Measurements from ENCODE around the gene ERVMER34-1.

The ERVMER34-1 gene

DNA sequence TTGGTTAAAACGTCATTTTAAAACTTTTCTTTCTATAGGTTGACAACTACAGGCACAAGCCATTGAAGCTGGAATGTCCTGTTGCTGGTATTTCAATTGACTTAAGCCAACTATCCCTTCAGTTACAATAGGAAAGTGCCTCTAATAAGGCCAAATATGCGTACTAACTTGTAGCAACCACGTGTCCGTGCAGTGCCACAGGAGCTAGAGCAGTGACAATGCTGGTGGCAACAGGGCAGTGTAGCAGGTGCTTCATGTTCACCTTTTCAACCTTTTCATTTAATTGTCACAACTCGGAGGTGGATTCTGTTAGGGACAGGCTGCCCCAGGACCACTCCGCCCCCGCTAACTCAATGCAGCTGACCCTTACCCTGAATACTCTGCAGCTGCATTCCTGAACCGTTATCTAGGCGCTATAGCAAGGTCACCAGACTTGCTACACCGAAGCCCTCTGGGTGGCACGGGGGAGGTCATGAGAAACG lies 37.7 kb downstream of the ERVMER34-1 start:
- TF ChIP-seq, protein P1, sequence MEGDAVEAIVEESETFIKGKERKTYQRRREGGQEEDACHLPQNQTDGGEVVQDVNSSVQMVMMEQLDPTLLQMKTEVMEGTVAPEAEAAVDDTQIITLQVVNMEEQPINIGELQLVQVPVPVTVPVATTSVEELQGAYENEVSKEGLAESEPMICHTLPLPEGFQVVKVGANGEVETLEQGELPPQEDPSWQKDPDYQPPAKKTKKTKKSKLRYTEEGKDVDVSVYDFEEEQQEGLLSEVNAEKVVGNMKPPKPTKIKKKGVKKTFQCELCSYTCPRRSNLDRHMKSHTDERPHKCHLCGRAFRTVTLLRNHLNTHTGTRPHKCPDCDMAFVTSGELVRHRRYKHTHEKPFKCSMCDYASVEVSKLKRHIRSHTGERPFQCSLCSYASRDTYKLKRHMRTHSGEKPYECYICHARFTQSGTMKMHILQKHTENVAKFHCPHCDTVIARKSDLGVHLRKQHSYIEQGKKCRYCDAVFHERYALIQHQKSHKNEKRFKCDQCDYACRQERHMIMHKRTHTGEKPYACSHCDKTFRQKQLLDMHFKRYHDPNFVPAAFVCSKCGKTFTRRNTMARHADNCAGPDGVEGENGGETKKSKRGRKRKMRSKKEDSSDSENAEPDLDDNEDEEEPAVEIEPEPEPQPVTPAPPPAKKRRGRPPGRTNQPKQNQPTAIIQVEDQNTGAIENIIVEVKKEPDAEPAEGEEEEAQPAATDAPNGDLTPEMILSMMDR (IDR thresholded peaks at IDR 0.05; ENCODE audit: extremely low read depth, missing control alignments), result no peak
- no peak for DNase-seq (ENCODE audit: low spot score)

DNA sequence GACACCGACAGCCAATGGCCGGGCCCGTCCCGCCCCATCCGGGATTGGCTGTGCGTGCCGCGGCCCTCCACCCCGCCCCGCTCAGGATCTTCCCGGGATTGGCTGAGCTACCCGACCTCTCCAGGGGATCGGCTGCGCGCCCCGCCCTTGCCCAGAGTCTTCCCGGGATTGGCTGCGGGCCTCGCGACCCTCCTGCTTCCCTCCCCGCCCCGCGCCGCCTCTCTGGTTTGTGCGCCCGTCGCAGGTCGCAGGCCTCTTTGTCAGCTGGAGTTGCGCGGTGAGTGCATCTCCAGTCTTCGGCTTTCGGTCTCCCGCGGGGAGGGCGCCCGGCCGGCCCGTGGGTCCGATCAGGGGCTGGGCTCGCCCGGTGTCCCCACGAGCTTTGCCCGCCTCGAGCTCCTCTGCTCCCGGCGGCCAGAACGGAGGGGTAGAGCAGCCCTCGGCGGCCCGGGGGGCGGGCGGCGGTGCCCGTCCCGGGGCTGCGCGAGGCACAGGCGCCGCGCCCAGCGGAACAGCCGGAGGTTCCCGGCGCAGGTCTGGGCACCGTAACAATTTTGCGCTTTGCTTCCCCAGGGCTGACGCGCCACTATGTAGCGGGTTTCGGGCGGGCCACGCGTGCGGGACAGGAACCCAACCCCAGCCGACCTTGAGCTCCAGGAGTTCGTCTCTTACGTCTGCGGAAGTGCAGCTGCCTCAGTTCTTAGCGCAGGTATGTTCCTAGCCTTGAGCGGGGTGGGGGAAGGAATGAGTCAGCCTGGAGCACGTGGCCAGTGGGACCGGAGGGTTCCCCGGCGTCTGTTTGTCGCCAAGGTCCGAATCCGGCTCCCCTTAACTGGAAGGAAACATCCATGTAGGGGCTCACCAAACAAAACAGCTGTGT lies 38.7 kb downstream of the ERVMER34-1 start:
- peak; percentile 96 for DNase-seq (ENCODE audit: low spot score)
- TF ChIP-seq, protein P1 (IDR thresholded peaks at IDR 0.05; ENCODE audit: extremely low read depth, missing control alignments), result no peak

DNA sequence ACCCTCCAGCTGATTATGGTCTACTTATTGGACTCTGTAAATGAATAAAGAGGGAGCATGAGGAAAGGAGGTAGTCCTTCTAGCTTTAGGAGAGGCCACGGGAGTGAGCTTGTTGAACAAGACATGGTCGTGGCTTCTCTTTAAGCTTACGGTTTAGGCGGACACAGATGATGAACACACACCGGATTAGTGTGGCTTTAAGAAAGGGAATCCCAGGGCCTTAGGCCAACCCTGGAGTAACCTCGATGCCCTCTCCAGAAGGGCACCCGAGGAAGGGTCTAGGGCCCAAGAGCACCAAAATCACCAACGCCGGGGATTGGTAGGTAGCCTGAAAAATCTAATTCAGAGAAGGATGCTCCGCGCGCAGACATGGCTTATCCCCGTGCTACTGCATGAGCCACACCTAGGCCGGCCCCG lies 39.4 kb downstream of the ERVMER34-1 start:
- DNase-seq (ENCODE audit: low spot score), result no peak
- TF ChIP-seq, protein P1 (IDR thresholded peaks at IDR 0.05; ENCODE audit: extremely low read depth, missing control alignments), result no peak

DNA sequence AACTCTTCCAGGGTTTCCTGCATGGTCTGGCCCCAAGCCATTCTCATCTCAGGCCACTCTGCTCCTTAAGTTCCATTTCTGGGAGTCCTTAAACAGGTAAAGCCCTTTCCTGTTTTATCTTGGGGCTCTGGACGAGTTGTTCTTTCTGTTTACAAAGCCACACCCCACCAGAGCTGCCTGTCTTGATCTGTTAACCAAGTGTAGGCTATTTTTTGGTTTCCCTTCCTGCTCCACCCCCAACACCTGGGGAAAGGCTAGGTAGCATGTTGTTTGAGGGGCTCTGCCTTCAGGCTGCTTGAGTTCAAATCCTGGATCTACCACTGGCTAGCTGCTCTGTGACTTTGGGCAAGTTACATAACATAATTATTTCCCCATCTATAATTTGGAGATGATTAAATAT lies 40.0 kb downstream of the ERVMER34-1 start:
- no peak for DNase-seq (ENCODE audit: low spot score)
- TF ChIP-seq, protein P1 (IDR thresholded peaks at IDR 0.05; ENCODE audit: extremely low read depth, missing control alignments), result no peak

DNA sequence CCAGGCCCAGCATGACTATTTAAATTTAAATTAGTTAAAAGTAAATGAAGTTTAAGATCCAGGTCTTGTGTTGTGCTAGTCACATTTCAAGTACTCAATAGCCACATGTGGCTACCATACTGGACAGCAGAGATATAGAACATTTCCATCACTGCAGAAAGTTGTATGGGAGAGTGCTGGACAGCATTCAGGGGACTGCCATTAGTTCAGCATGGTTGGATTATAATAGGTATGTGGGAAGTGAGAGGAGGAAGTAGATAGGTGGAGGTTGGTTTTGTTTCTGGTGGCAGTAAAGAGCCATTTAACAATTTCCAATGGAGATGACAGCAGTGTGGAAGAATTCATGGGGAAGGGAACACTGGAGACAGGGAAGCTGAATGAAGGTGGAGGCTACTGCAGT lies 42.1 kb downstream of the ERVMER34-1 start:
- no peak for DNase-seq (ENCODE audit: low spot score)
- TF ChIP-seq, protein P1 (IDR thresholded peaks at IDR 0.05; ENCODE audit: extremely low read depth, missing control alignments), result no peak

DNA sequence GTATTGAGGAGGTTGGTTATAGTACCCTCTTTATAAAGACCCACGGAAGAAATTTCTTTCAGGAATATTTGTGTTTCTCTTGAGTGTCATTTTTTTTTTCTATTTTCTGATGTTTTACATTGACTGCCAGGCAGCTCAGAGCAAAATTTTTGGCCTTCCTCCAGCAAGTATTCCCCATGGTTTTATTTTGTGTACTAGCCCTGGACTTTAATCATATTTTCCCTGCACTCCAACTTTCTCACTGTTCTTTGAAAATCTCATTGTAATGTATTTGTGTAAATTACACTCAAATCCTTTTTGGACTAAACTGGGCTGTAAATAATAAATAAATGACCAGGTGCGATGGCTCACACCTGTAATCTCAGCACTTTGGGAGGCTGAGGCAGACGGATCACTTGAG lies 46.6 kb downstream of the ERVMER34-1 start:
- DNase-seq (ENCODE audit: low spot score), result no peak
- TF ChIP-seq, protein P1 (IDR thresholded peaks at IDR 0.05; ENCODE audit: extremely low read depth, missing control alignments), result no peak

DNA sequence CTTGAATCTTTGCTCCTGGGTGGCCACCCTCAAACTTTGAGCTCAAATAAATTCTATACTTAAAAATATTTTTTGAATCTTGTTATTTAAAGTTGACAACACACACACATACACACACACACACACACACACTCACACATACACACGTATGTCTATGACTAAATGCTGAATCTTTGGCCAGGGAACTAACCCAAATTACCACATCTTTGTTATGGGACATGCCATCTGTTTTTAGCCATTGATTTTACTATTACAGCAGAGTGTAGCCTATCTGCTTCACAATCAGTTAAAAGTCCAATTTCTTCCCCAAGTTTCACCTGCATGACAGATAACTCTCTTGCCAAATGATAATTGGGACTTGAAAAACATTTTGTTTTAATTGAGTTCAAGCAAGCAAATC lies 47.1 kb downstream of the ERVMER34-1 start:
- no peak for DNase-seq (ENCODE audit: low spot score)
- TF ChIP-seq, protein P1 (IDR thresholded peaks at IDR 0.05; ENCODE audit: extremely low read depth, missing control alignments), result no peak

Data from GM20000 (cell line).